ENCODE measurements around the gene CRB1. TPM values are rescaled to one million over a fixed set of nuclear protein-coding genes. Genes with fewer than 3 reads are reported as not detected.

CRB1 gene
- total RNA-seq, 1 experiment from 2014 or later: not detected

DNA sequence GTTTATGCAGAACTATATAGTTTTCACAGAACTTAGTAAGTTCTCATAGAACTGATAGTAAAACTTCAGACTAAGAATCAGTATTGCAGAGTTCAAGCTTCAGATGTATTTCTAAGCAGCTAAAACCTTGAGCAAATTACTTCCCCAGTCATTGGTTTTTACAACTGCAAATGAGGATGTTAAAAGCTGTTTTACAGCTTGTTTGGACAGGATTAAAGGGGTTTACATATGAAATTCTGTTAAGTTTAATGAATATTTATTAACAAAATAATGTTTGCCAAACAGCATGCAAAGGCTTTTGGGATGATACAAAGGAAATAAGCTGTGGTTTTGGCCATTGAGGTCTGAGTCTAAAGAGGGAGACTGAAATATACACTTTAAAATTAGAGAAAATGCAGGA lies 39.1 kb downstream of the CRB1 start:
- Histone ChIP-seq H3K27me3 (ENCODE audit: insufficient read depth, low read depth) (no peaks in the 10 kb centered on the region), H3K9me3 (ENCODE audit: insufficient read depth, low read depth) (peaks cover 3% of the 10 kb centered on the region), H3K4me2 (no peak overlapping the region), H3K4me1 (replicated peaks; ENCODE audit: insufficient read depth) (peaks cover 5% of the 10 kb centered on the region; the same call in 1 of the 2 replicates), H3F3A (ENCODE audit: insufficient read depth, low read depth) (no peaks in the 10 kb centered on the region), H2AFZ (no peak overlapping the region), H4K20me1 (ENCODE audit: insufficient read depth) (no peaks in the 10 kb centered on the region), H3K4me3 (no peak overlapping the region), H3K9me2 (ENCODE audit: insufficient read depth) (0 out of 2 replicates have a peak, but pooled peaks cover 3% of the 10 kb centered on the region), H3K36me3 (ENCODE audit: low read depth) (no peaks in the 10 kb centered on the region), H3K27ac (no peak overlapping the region), H3K79me2 (ENCODE audit: low read depth) (no peaks in the 10 kb centered on the region)
- BruUV-seq (replicated peaks): no TSS peak
- POLR2A ChIA-PET (ENCODE audit: unreplicated experiment): no interaction called here
- intact Hi-C loops (cut with micrococcal nuclease; ENCODE audit: unreplicated experiment): no loop called here
- CTCF ChIA-PET: no interaction called here
- no peak for DNase-seq
- TF ChIP-seq EZH2 (IDR thresholded peaks at IDR 0.05; ENCODE audit: low read depth): no peak
- TF ChIP-seq, protein P1, sequence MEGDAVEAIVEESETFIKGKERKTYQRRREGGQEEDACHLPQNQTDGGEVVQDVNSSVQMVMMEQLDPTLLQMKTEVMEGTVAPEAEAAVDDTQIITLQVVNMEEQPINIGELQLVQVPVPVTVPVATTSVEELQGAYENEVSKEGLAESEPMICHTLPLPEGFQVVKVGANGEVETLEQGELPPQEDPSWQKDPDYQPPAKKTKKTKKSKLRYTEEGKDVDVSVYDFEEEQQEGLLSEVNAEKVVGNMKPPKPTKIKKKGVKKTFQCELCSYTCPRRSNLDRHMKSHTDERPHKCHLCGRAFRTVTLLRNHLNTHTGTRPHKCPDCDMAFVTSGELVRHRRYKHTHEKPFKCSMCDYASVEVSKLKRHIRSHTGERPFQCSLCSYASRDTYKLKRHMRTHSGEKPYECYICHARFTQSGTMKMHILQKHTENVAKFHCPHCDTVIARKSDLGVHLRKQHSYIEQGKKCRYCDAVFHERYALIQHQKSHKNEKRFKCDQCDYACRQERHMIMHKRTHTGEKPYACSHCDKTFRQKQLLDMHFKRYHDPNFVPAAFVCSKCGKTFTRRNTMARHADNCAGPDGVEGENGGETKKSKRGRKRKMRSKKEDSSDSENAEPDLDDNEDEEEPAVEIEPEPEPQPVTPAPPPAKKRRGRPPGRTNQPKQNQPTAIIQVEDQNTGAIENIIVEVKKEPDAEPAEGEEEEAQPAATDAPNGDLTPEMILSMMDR (conservative IDR thresholded peaks at IDR 0.05): no peak

GRCh38 chr1:197307551-197307950 lies 39.5 kb downstream of the CRB1 start:
- H3K9me3 ChIP-seq (ENCODE audit: insufficient read depth, low read depth): peaks cover 3% of the 10 kb centered on the region
- no peaks in the 10 kb centered on the region for H3K79me2 ChIP-seq (ENCODE audit: low read depth)
- H3K9me2 ChIP-seq (ENCODE audit: insufficient read depth): 0 out of 2 replicates have a peak, but pooled peaks cover 3% of the 10 kb centered on the region
- H3K4me1 ChIP-seq (replicated peaks; ENCODE audit: insufficient read depth): peaks cover 6% of the 10 kb centered on the region; the same call in 1 of the 2 replicates
- TF ChIP-seq EZH2 (IDR thresholded peaks at IDR 0.05; ENCODE audit: low read depth): no peak
- H2AFZ ChIP-seq: no peak overlapping the region
- no peak overlapping the region for H3K27ac ChIP-seq
- intact Hi-C loops (cut with micrococcal nuclease; ENCODE audit: unreplicated experiment): no loop called here
- H3F3A ChIP-seq (ENCODE audit: insufficient read depth, low read depth): no peaks in the 10 kb centered on the region
- H3K4me2 ChIP-seq: no peak overlapping the region
- ChIA-PET CTCF (interaction anchor here (0.6 kb wide), 1 partner anchor 1322 kb away, joined by 5 read pairs; no protein-coding TSS in a partner anchor), POLR2A (ENCODE audit: unreplicated experiment) (no interaction called here)
- no peaks in the 10 kb centered on the region for H3K36me3 ChIP-seq (ENCODE audit: low read depth)
- H3K4me3 ChIP-seq: no peak overlapping the region
- no peaks in the 10 kb centered on the region for H3K27me3 ChIP-seq (ENCODE audit: insufficient read depth, low read depth)
- no peak for DNase-seq
- H4K20me1 ChIP-seq (ENCODE audit: insufficient read depth): no peaks in the 10 kb centered on the region
- BruUV-seq (replicated peaks): no TSS peak

- intact Hi-C loops (cut with micrococcal nuclease; ENCODE audit: unreplicated experiment): no loop called here
- Histone ChIP-seq H3K36me3 (ENCODE audit: low read depth) (no peaks in the 10 kb centered on the region), H4K20me1 (ENCODE audit: insufficient read depth) (no peaks in the 10 kb centered on the region), H3F3A (ENCODE audit: insufficient read depth, low read depth) (no peaks in the 10 kb centered on the region), H3K79me2 (ENCODE audit: low read depth) (no peaks in the 10 kb centered on the region), H3K9me2 (ENCODE audit: insufficient read depth) (0 out of 2 replicates have a peak, but pooled peaks cover 3% of the 10 kb centered on the region), H3K9me3 (ENCODE audit: insufficient read depth, low read depth) (peaks cover 3% of the 10 kb centered on the region), H3K4me3 (no peak overlapping the region), H3K4me1 (replicated peaks; ENCODE audit: insufficient read depth) (peaks cover 6% of the 10 kb centered on the region; the same call in 1 of the 2 replicates), H3K27me3 (ENCODE audit: insufficient read depth, low read depth) (no peaks in the 10 kb centered on the region), H3K27ac (no peak overlapping the region), H2AFZ (no peak overlapping the region), H3K4me2 (no peak overlapping the region)
- no TSS peak for BruUV-seq (replicated peaks)
- POLR2A ChIA-PET (ENCODE audit: unreplicated experiment): no interaction called here
- no peak for TF ChIP-seq EZH2 (IDR thresholded peaks at IDR 0.05; ENCODE audit: low read depth)
- no peak for DNase-seq
- CTCF ChIA-PET: no interaction called here
These were observed 43.0 kb downstream of the CRB1 start for GRCh38 chr1:197311081-197311480.

- intact Hi-C loops (cut with micrococcal nuclease; ENCODE audit: unreplicated experiment): no loop called here
- H3K27me3 ChIP-seq (ENCODE audit: insufficient read depth, low read depth): no peaks in the 10 kb centered on the region
- peak; percentile 18 to 63 for DNase-seq
- H3K27ac ChIP-seq: no peak overlapping the region
- CTCF ChIA-PET: no interaction called here
- H4K20me1 ChIP-seq (ENCODE audit: insufficient read depth): no peaks in the 10 kb centered on the region
- peak overlapping the region; percentile 55; the same call in 1 of the 2 replicates for H2AFZ ChIP-seq
- peaks cover 6% of the 10 kb centered on the region; the same call in 1 of the 2 replicates for H3K4me1 ChIP-seq (replicated peaks; ENCODE audit: insufficient read depth)
- H3K9me3 ChIP-seq (ENCODE audit: insufficient read depth, low read depth): peaks cover 3% of the 10 kb centered on the region
- no peak for TF ChIP-seq EZH2 (IDR thresholded peaks at IDR 0.05; ENCODE audit: low read depth)
- TF ChIP-seq, protein P1 (conservative IDR thresholded peaks at IDR 0.05): no peak
- BruUV-seq (replicated peaks): no TSS peak
- no peaks in the 10 kb centered on the region for H3K79me2 ChIP-seq (ENCODE audit: low read depth)
- 0 out of 2 replicates have a peak, but pooled peaks cover 3% of the 10 kb centered on the region for H3K9me2 ChIP-seq (ENCODE audit: insufficient read depth)
- H3K4me2 ChIP-seq: no peak overlapping the region
- POLR2A ChIA-PET (ENCODE audit: unreplicated experiment): no interaction called here
- H3K36me3 ChIP-seq (ENCODE audit: low read depth): no peaks in the 10 kb centered on the region
- H3K4me3 ChIP-seq: no peak overlapping the region
- no peaks in the 10 kb centered on the region for H3F3A ChIP-seq (ENCODE audit: insufficient read depth, low read depth)
These were observed 44.1 kb downstream of the CRB1 start for GRCh38 chr1:197312163-197312562.

All from PC-9 (cell line).